ENCODE data around the gene VPS9D1. TPM values are rescaled to one million over a fixed set of nuclear protein-coding genes. Genes with fewer than 3 reads are reported as not detected.
A peak's percentile ranks its signal among the peaks of the same experiment; 100 is the strongest.

Gene VPS9D1
- total and polyA plus RNA-seq, 10 of the 15 experiments (the other 5 are each of a cell fraction or from before 2014, with no cell fraction given), result 0.65 to 4.2 (median 1.1) TPM

DNA sequence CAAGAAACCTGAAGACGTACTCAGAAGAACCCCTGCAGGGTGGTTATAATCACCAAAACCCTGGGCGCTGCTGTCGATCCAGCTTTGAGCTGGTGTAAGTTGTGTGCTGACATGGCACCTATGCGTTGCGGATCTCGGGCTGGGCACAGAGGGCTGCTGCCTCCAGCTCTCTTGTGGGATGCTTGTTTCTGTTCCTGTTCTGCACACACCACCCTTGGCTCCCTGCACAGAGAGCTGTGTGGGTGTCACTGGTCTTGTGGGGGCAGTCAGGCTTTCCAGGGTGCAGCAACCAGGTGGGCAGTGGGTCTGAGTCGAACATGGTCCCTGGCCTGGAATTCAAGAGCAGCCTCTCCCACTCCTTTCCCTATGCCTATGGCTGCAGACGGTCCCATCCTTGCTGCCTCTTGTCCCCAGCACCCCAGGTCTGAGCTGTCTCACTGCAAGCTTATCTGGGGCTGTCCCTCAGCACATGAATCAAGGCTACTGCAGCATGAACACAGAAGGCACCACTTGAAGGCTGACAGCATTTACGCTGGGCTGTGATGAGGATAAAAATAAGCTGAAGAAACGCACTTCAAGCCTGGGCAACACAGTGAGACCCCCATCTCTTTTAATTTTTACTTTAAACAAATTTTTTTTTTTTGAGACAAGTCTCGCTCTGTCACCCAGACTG is 20.8 kb upstream of the VPS9D1 start:
- in situ Hi-C loops (cut with MboI) (no loop called here), intact Hi-C loops (cut with micrococcal nuclease; ENCODE audit: unreplicated experiment) (no loop called here)
- no peak overlapping the region for H3K4me3 ChIP-seq
- no peaks in the 10 kb centered on the region for H3K9me3 ChIP-seq (replicated peaks; ENCODE audit: control insufficient read depth, insufficient read depth, low read length)
- H3K9ac ChIP-seq (ENCODE audit: control insufficient read depth, insufficient read depth, low read length), result no peak overlapping the region
- no peaks in the 10 kb centered on the region for H3K27me3 ChIP-seq (replicated peaks in 1 of 2; ENCODE audit: control insufficient read depth in 2 of 2, insufficient read depth in 2 of 2, low read length in 1 of 2)
- no peak overlapping the region for H3K4me2 ChIP-seq (ENCODE audit: control insufficient read depth, insufficient read depth)
- ChIA-PET SMC1A (ENCODE audit: uncharacterized antibody, unreplicated experiment) (interaction anchor here (1.5 kb wide), 1 partner anchor 36 kb away, joined by 3 read pairs; no protein-coding TSS in a partner anchor), RAD21 (ENCODE audit: unreplicated experiment) (interaction anchor here (1.3 kb wide), 1 partner anchor 36 kb away, joined by 4 read pairs; no protein-coding TSS in a partner anchor), POLR2A (no interaction called here), CTCF (interaction anchor here (0.6 to 1.6 kb wide), 4 partner anchors 9 to 92 kb away, joined by 3 to 4 read pairs (median 3); no protein-coding TSS in a partner anchor)
- peaks cover 42 to 59% of the 10 kb centered on the region in 2 experiments; a peak in 3 of 4 replicates for H3K36me3 ChIP-seq (ENCODE audit: control insufficient read depth in 2 of 2, insufficient read depth in 2 of 2, low read length in 1 of 2)
- DNase-seq (ENCODE audit: low read depth, low spot score) (no peak), ATAC-seq (no peak; the same call in 2 of the 3 replicates), FAIRE-seq (no peak)
- H2AFZ ChIP-seq (ENCODE audit: control insufficient read depth, low read depth, low read length), result no peak overlapping the region
- no TSS peak for BruUV-seq (replicated peaks)
- H3K79me2 ChIP-seq (ENCODE audit: control insufficient read depth, insufficient read depth, low read length), result no peaks in the 10 kb centered on the region
- H3K27ac ChIP-seq (ENCODE audit: control insufficient read depth, insufficient read depth), result no peak overlapping the region
- peaks cover 3% of the 10 kb centered on the region; the same call in 1 of the 2 replicates for H3K4me1 ChIP-seq (ENCODE audit: control insufficient read depth, insufficient read depth, low read length)
- 85% methylated on average over 11 of the region's 11 CpGs for WGBS (ENCODE audit: insufficient coverage, insufficient replicate concordance, low lambda C conversion rate, missing lambda C conversion rate)
- no peaks in the 10 kb centered on the region for H4K20me1 ChIP-seq (ENCODE audit: control insufficient read depth, insufficient read depth)
- no peak for TF ChIP-seq PAX5 (IDR thresholded peaks at IDR 0.05; ENCODE audit: borderline replicate concordance, low read depth, low read length)
- peak; percentile 71 for TF ChIP-seq POLR2A (IDR thresholded peaks at IDR 0.05; ENCODE audit: low read depth, low read length)
- no peak for TF ChIP-seq ZNF207 (IDR thresholded peaks at IDR 0.05; ENCODE audit: borderline replicate concordance)
- peak; percentile 37; the same call in 1 of the 2 replicates for TF ChIP-seq POLR2AphosphoS5 (IDR thresholded peaks at IDR 0.05; ENCODE audit: low read length)
- no peak for TF ChIP-seq ZBED1 (IDR thresholded peaks at IDR 0.05; ENCODE audit: borderline replicate concordance)
- no peak for TF ChIP-seq RAD21 (IDR thresholded peaks at IDR 0.05; ENCODE audit: insufficient read depth, low read depth, low read length)
- TF ChIP-seq SMAD1 (IDR thresholded peaks at IDR 0.05; ENCODE audit: low read depth, partially characterized antibody), result no peak

GRCh38 chr16:89739383-89739782 is 18.7 kb upstream of the VPS9D1 start:
- Histone ChIP-seq H3K27ac (ENCODE audit: control insufficient read depth, insufficient read depth) (no peak overlapping the region), H3K9ac (ENCODE audit: control insufficient read depth, insufficient read depth, low read length) (no peak overlapping the region), H2AFZ (ENCODE audit: control insufficient read depth, low read depth, low read length) (no peak overlapping the region), H3K4me2 (ENCODE audit: control insufficient read depth, insufficient read depth) (no peak overlapping the region), H3K9me3 (replicated peaks; ENCODE audit: control insufficient read depth, insufficient read depth, low read length) (no peaks in the 10 kb centered on the region; the same call in 2 of the 3 replicates), H3K4me3 (no peak overlapping the region), H3K36me3 (ENCODE audit: control insufficient read depth in 2 of 2, insufficient read depth in 2 of 2, low read length in 1 of 2) (peaks cover 39 to 42% of the 10 kb centered on the region in 2 experiments), H3K4me1 (ENCODE audit: control insufficient read depth, insufficient read depth, low read length) (peaks cover 3% of the 10 kb centered on the region; the same call in 1 of the 2 replicates), H4K20me1 (ENCODE audit: control insufficient read depth, insufficient read depth) (no peaks in the 10 kb centered on the region), H3K27me3 (replicated peaks in 1 of 2; ENCODE audit: control insufficient read depth in 2 of 2, insufficient read depth in 2 of 2, low read length in 1 of 2) (no peaks in the 10 kb centered on the region), H3K79me2 (ENCODE audit: control insufficient read depth, insufficient read depth, low read length) (no peaks in the 10 kb centered on the region)
- ATAC-seq, result no peak
- FAIRE-seq, result no peak
- RAD21 ChIA-PET (ENCODE audit: unreplicated experiment), result no interaction called here
- POLR2A ChIA-PET, result no interaction called here
- SMC1A ChIA-PET (ENCODE audit: uncharacterized antibody, unreplicated experiment), result no interaction called here
- BruUV-seq (replicated peaks), result no TSS peak
- intact Hi-C loops (cut with micrococcal nuclease; ENCODE audit: unreplicated experiment) (no loop called here), in situ Hi-C loops (cut with MboI) (no loop called here)
- WGBS (ENCODE audit: insufficient coverage, insufficient replicate concordance, low lambda C conversion rate, missing lambda C conversion rate), result 79% methylated on average over 9 of the region's 9 CpGs
- CTCF ChIA-PET, result interaction anchor here (1.0 to 1.4 kb wide), 3 partner anchors 30 to 121 kb away, joined by 3 to 4 read pairs (median 3); no protein-coding TSS in a partner anchor
- no peak for DNase-seq (ENCODE audit: low read depth, low spot score)
- no peak for TF ChIP-seq YY1 (IDR thresholded peaks at IDR 0.05; ENCODE audit: low read depth, low read length)
- no peak for TF ChIP-seq ZNF687 (IDR thresholded peaks at IDR 0.05)
- no peak for TF ChIP-seq KLF5 (IDR thresholded peaks at IDR 0.05; ENCODE audit: partially characterized antibody)
- TF ChIP-seq NR2F1 (conservative IDR thresholded peaks at IDR 0.05), result no peak
- TF ChIP-seq ZBED1 (IDR thresholded peaks at IDR 0.05; ENCODE audit: borderline replicate concordance), result no peak
- TF ChIP-seq ZNF217 (IDR thresholded peaks at IDR 0.05), result no peak
- TF ChIP-seq, protein P1, sequence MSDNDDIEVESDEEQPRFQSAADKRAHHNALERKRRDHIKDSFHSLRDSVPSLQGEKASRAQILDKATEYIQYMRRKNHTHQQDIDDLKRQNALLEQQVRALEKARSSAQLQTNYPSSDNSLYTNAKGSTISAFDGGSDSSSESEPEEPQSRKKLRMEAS (IDR thresholded peaks at IDR 0.05; ENCODE audit: low read depth, low read length), result no peak
- TF ChIP-seq NR2C1 (IDR thresholded peaks at IDR 0.05), result no peak
- TF ChIP-seq YBX1 (IDR thresholded peaks at IDR 0.05), result no peak

Data from GM12878 (cell line).